ENCODE measurements around the gene NLRP10. TPM values are rescaled to one million over a fixed set of nuclear protein-coding genes. Genes with fewer than 3 reads are reported as not detected.
A peak's percentile ranks its signal among the peaks of the same experiment; 100 is the strongest.

Gene NLRP10
- total RNA-seq, 1 experiment from 2014 or later, result not detected

DNA sequence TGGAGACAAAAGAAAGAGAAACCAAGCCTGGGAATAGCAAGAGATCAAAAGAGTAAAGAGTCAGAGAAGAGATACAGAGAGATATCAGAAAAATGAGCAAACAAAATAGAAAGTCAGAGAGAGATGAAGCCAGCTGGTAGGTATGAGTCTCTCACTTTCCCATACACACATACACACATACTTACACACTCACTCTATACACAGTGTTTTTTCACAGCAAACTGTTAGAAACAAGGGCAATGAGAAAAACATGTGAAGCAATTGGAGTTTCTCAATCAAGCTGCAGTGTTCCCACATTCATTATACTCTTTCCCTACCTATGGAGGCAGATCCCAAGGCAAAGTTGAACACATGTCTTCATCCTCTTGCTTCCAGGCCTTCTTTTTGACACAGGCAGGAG is 2.6 kb upstream of the NLRP10 start:
- DNase-seq, result no peak
- peaks cover 2% of the 10 kb centered on the region; the same call in 1 of the 2 replicates for H3K4me1 ChIP-seq (ENCODE audit: insufficient read depth, low read length)
- H3K9me3 ChIP-seq (ENCODE audit: control insufficient read depth, low read depth, low read length), result no peaks in the 10 kb centered on the region
- no peaks in the 10 kb centered on the region for H3K36me3 Mint-ChIP-seq (ENCODE audit: insufficient read depth in 1 of 3, low read depth in 3 of 3)
- no peaks in the 10 kb centered on the region for H3K79me1 ChIP-seq (ENCODE audit: insufficient read depth, low read depth, low read length, poor library complexity, severe bottlenecking)
- no peak overlapping the region for H4K91ac ChIP-seq (ENCODE audit: insufficient read length, low read depth, low read length)
- H4K5ac ChIP-seq (ENCODE audit: insufficient read length, low read depth, low read length), result no peak overlapping the region
- H2BK120ac ChIP-seq (ENCODE audit: low read depth, low read length, poor library complexity, severe bottlenecking), result no peak overlapping the region
- H3K4me1 Mint-ChIP-seq, result peaks cover 38 to 51% of the 10 kb centered on the region in 2 experiments
- no peaks in the 10 kb centered on the region for H3K27me3 Mint-ChIP-seq (ENCODE audit: low read depth)
- no peak overlapping the region for H2BK5ac ChIP-seq (ENCODE audit: insufficient read length, low read length)
- no peak overlapping the region for H2AFZ ChIP-seq (ENCODE audit: low read length)
- no peak overlapping the region for H3K23ac ChIP-seq (ENCODE audit: insufficient read length, low read depth, low read length)
- H3K27ac Mint-ChIP-seq, result 0 out of 7 replicates have a peak overlapping the region, but pooled peaks of 1 of the 3 experiments have one; percentile 21
- no peak overlapping the region for H2BK12ac ChIP-seq (ENCODE audit: insufficient read length, low read depth, low read length)
- no peak overlapping the region for H2AK5ac ChIP-seq (ENCODE audit: insufficient read length, low read length)
- H3T11ph ChIP-seq (ENCODE audit: low read length), result no peak overlapping the region
- H3K9ac ChIP-seq (ENCODE audit: extremely low read depth, insufficient read length, low read length), result no peak overlapping the region
- no peak overlapping the region for H3K56ac ChIP-seq (ENCODE audit: insufficient read length, low read depth, low read length)
- no peaks in the 10 kb centered on the region for H3K23me2 ChIP-seq (ENCODE audit: insufficient read length, low read depth, low read length, poor library complexity, severe bottlenecking)
- H3K14ac ChIP-seq (ENCODE audit: insufficient read depth, low read length), result no peak overlapping the region
- H3K79me2 ChIP-seq (ENCODE audit: insufficient read depth, low read length), result no peaks in the 10 kb centered on the region
- no peaks in the 10 kb centered on the region for H4K20me1 ChIP-seq (ENCODE audit: control insufficient read depth, insufficient read depth, insufficient read length)
- H3K27me3 ChIP-seq (ENCODE audit: insufficient read depth, low read length), result no peaks in the 10 kb centered on the region
- H2BK20ac ChIP-seq (ENCODE audit: low read depth, low read length, poor library complexity, severe bottlenecking), result no peak overlapping the region
- H3K9me3 Mint-ChIP-seq, result no peaks in the 10 kb centered on the region
- TF ChIP-seq, protein P1, sequence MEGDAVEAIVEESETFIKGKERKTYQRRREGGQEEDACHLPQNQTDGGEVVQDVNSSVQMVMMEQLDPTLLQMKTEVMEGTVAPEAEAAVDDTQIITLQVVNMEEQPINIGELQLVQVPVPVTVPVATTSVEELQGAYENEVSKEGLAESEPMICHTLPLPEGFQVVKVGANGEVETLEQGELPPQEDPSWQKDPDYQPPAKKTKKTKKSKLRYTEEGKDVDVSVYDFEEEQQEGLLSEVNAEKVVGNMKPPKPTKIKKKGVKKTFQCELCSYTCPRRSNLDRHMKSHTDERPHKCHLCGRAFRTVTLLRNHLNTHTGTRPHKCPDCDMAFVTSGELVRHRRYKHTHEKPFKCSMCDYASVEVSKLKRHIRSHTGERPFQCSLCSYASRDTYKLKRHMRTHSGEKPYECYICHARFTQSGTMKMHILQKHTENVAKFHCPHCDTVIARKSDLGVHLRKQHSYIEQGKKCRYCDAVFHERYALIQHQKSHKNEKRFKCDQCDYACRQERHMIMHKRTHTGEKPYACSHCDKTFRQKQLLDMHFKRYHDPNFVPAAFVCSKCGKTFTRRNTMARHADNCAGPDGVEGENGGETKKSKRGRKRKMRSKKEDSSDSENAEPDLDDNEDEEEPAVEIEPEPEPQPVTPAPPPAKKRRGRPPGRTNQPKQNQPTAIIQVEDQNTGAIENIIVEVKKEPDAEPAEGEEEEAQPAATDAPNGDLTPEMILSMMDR (conservative IDR thresholded peaks at IDR 0.05), result no peak
- H4K8ac ChIP-seq (replicated peaks; ENCODE audit: insufficient read length, low read depth, low read length), result no peak overlapping the region
- H3K4me2 ChIP-seq (ENCODE audit: insufficient read depth, insufficient read length, low read length), result no peak overlapping the region
- H3K4me3 Mint-ChIP-seq, result no peak overlapping the region
- no peak overlapping the region for H3K27ac ChIP-seq (ENCODE audit: insufficient read length, low read depth, low read length)
- no peak overlapping the region for H2BK15ac ChIP-seq (ENCODE audit: low read depth, low read length)
- no peak overlapping the region for H3K18ac ChIP-seq (ENCODE audit: insufficient read length, low read depth, low read length)
- H3K4ac ChIP-seq (ENCODE audit: low read depth, low read length), result no peak overlapping the region
